T-helper 2 cell (primary cell): ENCODE measurements around the gene UPF1.

Experiments used
- DNase-seq, 5 experiments: peaks; one replicate each; pipeline versions ENCODE4 v3.0.0 to v3.0.0-alpha.2; 2012 to 2022

Gene UPF1

GRCh38 chr19:18858906-18859646 is 27.3 kb downstream of the UPF1 start:
- DNase-seq = no peak

GRCh38 chr19:18859676-18860301 is 28.0 kb downstream of the UPF1 start:
- DNase-seq = no peak

GRCh38 chr19:18860302-18860700 is 28.5 kb downstream of the UPF1 start:
- DNase-seq = no peak

GRCh38 chr19:18860725-18861124 is 29.0 kb downstream of the UPF1 start:
- DNase-seq = no peak

- DNase-seq = no peak
Measured at GRCh38 chr19:18861235-18861634, 29.5 kb downstream of the UPF1 start.

- DNase-seq = no peak
Measured at GRCh38 chr19:18861917-18862316, 30.2 kb downstream of the UPF1 start.

GRCh38 chr19:18862976-18863842 is 31.4 kb downstream of the UPF1 start:
- no peak for DNase-seq

GRCh38 chr19:18863843-18864362 is 32.1 kb downstream of the UPF1 start:
- DNase-seq = no peak

GRCh38 chr19:18865106-18865972 is 33.6 kb downstream of the UPF1 start:
- no peak for DNase-seq

- DNase-seq = peak; percentile 42 to 65 (median 51)
Measured at GRCh38 chr19:18865973-18866799, 34.4 kb downstream of the UPF1 start.

GRCh38 chr19:18866800-18867123 is 35.0 kb downstream of the UPF1 start:
- DNase-seq = no peak

GRCh38 chr19:18867199-18867598 is 35.4 kb downstream of the UPF1 start:
- no peak for DNase-seq

GRCh38 chr19:18867751-18868150 is 36.0 kb downstream of the UPF1 start:
- DNase-seq = no peak

- no peak for DNase-seq
Measured at GRCh38 chr19:18868380-18869022, 36.7 kb downstream of the UPF1 start.

GRCh38 chr19:18869023-18869618 is 37.4 kb downstream of the UPF1 start:
- DNase-seq = no peak

- no peak for DNase-seq
Measured at GRCh38 chr19:18869781-18870530, 38.2 kb downstream of the UPF1 start.

- DNase-seq = no peak
Measured at GRCh38 chr19:18870531-18871172, 38.9 kb downstream of the UPF1 start.

GRCh38 chr19:18871543-18871942 is 39.8 kb downstream of the UPF1 start:
- no peak for DNase-seq

GRCh38 chr19:18875726-18876125 is 44.0 kb downstream of the UPF1 start:
- no peak for DNase-seq
